Mucosa of rectum (tissue), 2 donors: ENCODE data around the gene SYT7.

Source experiments
- H3K27ac ChIP-seq, 2 donors: one replicate each; pipeline ENCODE4 v1.7.0; 2013; ENCODE audit warnings: inconsistent platforms in 2 of 2, low read depth in 2 of 2, low read length in 2 of 2
- H3K27me3 ChIP-seq, 2 donors: one replicate each; pipeline ENCODE4 v1.7.0; 2013; ENCODE audit warnings: low read length in 2 of 2; ENCODE audit not compliant: control insufficient read depth in 2 of 2, insufficient read depth in 2 of 2
- H3K36me3 ChIP-seq, 2 donors: one replicate each; pipeline ENCODE4 v1.7.0; 2013; ENCODE audit warnings: low read length in 2 of 2; ENCODE audit not compliant: control insufficient read depth in 2 of 2, insufficient read depth in 2 of 2
- H3K4me1 ChIP-seq, 2 donors: one replicate each; pipeline ENCODE4 v1.7.0; 2013; ENCODE audit warnings: low read length in 2 of 2, mild to moderate bottlenecking in 1 of 2; ENCODE audit not compliant: control insufficient read depth in 2 of 2, insufficient read depth in 2 of 2
- H3K4me3 ChIP-seq, 2 donors: one replicate each; pipeline ENCODE4 v1.7.0; 2013; ENCODE audit warnings: low read length in 2 of 2
- H3K9ac ChIP-seq, 2 donors: one replicate each; pipeline ENCODE4 v1.7.0; 2013; ENCODE audit warnings: low read length in 2 of 2, low read depth in 1 of 2, mild to moderate bottlenecking in 1 of 2
- H3K9me3 ChIP-seq, 2 donors: one replicate each; pipeline ENCODE4 v1.7.0; 2013; ENCODE audit warnings: low read length in 2 of 2; ENCODE audit not compliant: control insufficient read depth in 2 of 2
- donor health status: healthy.
- donor health status: Normal muscosa, but diverticular disease.

Gene SYT7

GRCh38 chr11:61524446-61524845, 56.4 kb downstream of the SYT7 start:
- no peaks in the 10 kb centered on the region for H3K36me3 ChIP-seq
- H3K4me1 ChIP-seq: no peaks in the 10 kb centered on the region
- H3K9ac ChIP-seq: no peak overlapping the region
- no peak overlapping the region for H3K27ac ChIP-seq
- H3K27me3 ChIP-seq: peaks cover 0 to 3% of the 10 kb centered on the region in 2 donors
- no peak overlapping the region for H3K4me3 ChIP-seq
- H3K9me3 ChIP-seq: no peaks in the 10 kb centered on the region

DNA sequence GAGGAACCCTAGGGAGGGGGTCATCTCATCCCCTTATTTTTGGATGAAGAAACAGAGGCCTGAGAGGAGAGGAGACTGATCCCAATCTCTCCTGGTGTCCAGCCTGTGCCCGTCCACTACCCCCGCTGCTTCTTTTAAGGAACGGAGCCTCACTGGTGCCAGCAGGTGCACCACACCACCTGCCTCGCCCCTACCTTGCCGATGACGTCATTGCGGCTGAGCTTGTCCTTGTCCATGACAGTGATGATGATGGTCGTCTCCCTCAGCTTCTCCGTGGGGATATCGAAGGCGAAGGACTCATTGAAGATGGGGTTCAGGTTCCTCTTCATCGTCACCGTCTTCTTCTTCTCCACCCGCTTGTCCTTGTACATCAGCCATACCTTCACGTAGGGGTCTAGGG, 58.0 kb downstream of the SYT7 start:
- Histone ChIP-seq H3K27me3 (peaks cover 0 to 3% of the 10 kb centered on the region in 2 donors), H3K36me3 (no peaks in the 10 kb centered on the region), H3K9me3 (no peaks in the 10 kb centered on the region), H3K4me3 (no peak overlapping the region), H3K9ac (no peak overlapping the region), H3K27ac (no peak overlapping the region), H3K4me1 (no peaks in the 10 kb centered on the region)

- Histone ChIP-seq H3K4me3 (no peak overlapping the region), H3K36me3 (no peaks in the 10 kb centered on the region), H3K27ac (no peak overlapping the region), H3K9me3 (no peaks in the 10 kb centered on the region), H3K9ac (no peak overlapping the region), H3K4me1 (peaks cover 0 to 4% of the 10 kb centered on the region in 2 donors), H3K27me3 (no peaks in the 10 kb centered on the region)
These were observed 62.7 kb downstream of the SYT7 start for GRCh38 chr11:61518032-61518795.

- Histone ChIP-seq H3K27ac (no peak overlapping the region), H3K4me1 (peaks cover 7 to 8% of the 10 kb centered on the region in 2 donors), H3K36me3 (no peaks in the 10 kb centered on the region), H3K9me3 (no peaks in the 10 kb centered on the region), H3K4me3 (no peak overlapping the region), H3K9ac (no peak overlapping the region), H3K27me3 (no peaks in the 10 kb centered on the region)
These were observed 64.0 kb downstream of the SYT7 start for GRCh38 chr11:61516675-61517572.

- H3K27ac ChIP-seq: no peak overlapping the region
- no peak overlapping the region for H3K9ac ChIP-seq
- H3K9me3 ChIP-seq: no peaks in the 10 kb centered on the region
- H3K4me3 ChIP-seq: no peak overlapping the region
- no peaks in the 10 kb centered on the region for H3K36me3 ChIP-seq
- H3K4me1 ChIP-seq: peaks cover 7 to 8% of the 10 kb centered on the region in 2 donors
- no peaks in the 10 kb centered on the region for H3K27me3 ChIP-seq
These were observed 64.7 kb downstream of the SYT7 start for GRCh38 chr11:61516191-61516590.

DNA sequence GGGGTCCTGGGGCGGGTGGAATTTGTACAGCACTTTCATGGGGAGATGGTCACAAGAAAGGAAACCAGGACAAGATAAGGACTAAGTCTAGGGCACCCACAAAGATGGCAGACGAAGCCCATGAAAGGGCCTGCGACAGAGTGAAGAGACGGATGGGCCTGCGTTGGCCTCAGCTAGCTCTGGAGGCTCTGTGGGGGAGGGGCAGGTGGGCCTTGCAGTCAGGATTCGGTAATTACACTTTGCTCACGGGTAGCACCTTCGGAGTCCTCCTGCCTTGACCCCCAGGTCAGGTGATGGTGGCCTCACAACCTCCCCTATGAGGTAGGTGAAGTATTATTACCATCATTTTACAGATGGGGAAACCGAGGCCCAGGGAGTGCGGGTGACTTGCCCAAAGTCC, 65.2 kb downstream of the SYT7 start:
- Histone ChIP-seq H3K36me3 (no peaks in the 10 kb centered on the region), H3K4me1 (peaks cover 7 to 8% of the 10 kb centered on the region in 2 donors), H3K27me3 (peaks cover 0 to 2% of the 10 kb centered on the region in 2 donors), H3K4me3 (no peak overlapping the region), H3K9me3 (no peaks in the 10 kb centered on the region), H3K9ac (no peak overlapping the region), H3K27ac (no peak overlapping the region)

- no peaks in the 10 kb centered on the region for H3K36me3 ChIP-seq
- no peak overlapping the region for H3K27ac ChIP-seq
- H3K4me3 ChIP-seq: no peak overlapping the region
- no peaks in the 10 kb centered on the region for H3K9me3 ChIP-seq
- H3K4me1 ChIP-seq: peaks cover 9 to 13% of the 10 kb centered on the region in 2 donors
- peaks cover 0 to 2% of the 10 kb centered on the region in 2 donors for H3K27me3 ChIP-seq
- no peak overlapping the region for H3K9ac ChIP-seq
These were observed 66.6 kb downstream of the SYT7 start for GRCh38 chr11:61514050-61514917.

DNA sequence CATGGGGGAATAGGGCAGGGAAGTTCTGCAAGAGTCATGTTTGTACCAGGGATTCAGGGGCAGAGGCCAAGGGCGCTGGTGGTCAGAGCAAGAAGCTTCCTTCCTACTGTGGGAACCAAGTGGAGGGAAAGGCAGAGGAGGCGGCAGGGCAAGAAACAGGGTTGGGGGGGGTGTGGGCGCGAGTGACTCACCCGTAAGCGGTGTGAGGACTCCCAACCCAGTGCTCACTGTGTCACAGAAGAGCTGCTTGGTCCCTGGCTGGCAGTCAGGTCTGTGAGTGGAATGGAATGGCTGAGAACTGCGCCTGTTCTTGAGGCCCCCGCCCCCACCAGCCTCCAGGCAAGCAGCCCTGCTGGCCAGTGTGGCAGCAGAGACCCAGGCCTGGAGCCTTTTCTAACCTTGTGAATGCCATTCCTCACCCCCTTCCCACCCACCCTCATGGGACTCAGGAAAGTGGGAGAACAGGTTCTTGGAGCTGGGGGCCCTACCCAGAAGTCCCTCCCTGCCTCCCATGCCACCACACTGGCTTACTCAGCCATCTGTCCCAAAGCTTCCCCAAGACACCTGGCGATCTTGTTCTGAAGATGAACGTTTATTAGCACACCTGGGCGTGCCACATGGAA, 67.6 kb downstream of the SYT7 start:
- no peak overlapping the region for H3K4me3 ChIP-seq
- no peaks in the 10 kb centered on the region for H3K36me3 ChIP-seq
- peak overlapping the region in 1 of 2 donors; percentile 23 for H3K27ac ChIP-seq
- no peaks in the 10 kb centered on the region for H3K9me3 ChIP-seq
- H3K4me1 ChIP-seq: peaks cover 14 to 18% of the 10 kb centered on the region in 2 donors
- peak overlapping the region in 1 of 2 donors; percentile 24 for H3K9ac ChIP-seq
- H3K27me3 ChIP-seq: peaks cover 0 to 2% of the 10 kb centered on the region in 2 donors

DNA sequence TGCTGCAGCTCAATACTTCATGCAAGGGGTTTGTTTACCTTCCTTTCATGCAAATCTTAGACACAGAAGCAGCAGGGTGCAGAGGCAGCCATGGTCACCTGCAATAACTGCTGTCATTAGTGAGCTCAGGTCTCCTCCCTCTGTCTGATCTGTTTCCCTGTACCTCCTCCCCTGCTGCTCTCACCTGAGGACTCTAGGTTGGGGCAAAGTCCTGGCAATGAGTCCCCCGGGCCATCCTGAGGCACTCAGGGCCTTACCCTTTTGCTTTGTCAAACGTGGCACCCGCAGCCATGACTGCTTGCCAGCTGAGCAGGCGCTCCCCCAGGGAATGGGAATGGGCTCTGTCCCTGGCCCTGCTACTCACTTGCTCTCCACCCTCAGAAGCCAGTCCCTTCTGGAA, 68.4 kb downstream of the SYT7 start:
- Histone ChIP-seq H3K9ac (peak overlapping the region in 1 of 2 donors; percentile 24), H3K27me3 (peaks cover 8 to 10% of the 10 kb centered on the region in 2 donors), H3K9me3 (no peaks in the 10 kb centered on the region), H3K36me3 (no peaks in the 10 kb centered on the region), H3K27ac (peak overlapping the region in 1 of 2 donors; percentile 23), H3K4me3 (no peak overlapping the region), H3K4me1 (peaks cover 20 to 24% of the 10 kb centered on the region in 2 donors)
